ENCODE results near the gene UBE2J1. TPM values are rescaled to one million over a fixed set of nuclear protein-coding genes. Genes with fewer than 3 reads are reported as not detected.
A peak's percentile ranks its signal among the peaks of the same experiment; 100 is the strongest.
"Not testable (repeated sequence)": the region's sequence is repeated elsewhere in the genome, so short reads cannot be mapped to it uniquely, and the experiment has no call there.

The UBE2J1 gene
- total RNA-seq, 1 experiment from 2014 or later = 22.4 TPM

- TF ChIP-seq EZH2phosphoT487 (IDR thresholded peaks at IDR 0.05; ENCODE audit: borderline replicate concordance, low read length) = no peak
- TF ChIP-seq, protein P1, sequence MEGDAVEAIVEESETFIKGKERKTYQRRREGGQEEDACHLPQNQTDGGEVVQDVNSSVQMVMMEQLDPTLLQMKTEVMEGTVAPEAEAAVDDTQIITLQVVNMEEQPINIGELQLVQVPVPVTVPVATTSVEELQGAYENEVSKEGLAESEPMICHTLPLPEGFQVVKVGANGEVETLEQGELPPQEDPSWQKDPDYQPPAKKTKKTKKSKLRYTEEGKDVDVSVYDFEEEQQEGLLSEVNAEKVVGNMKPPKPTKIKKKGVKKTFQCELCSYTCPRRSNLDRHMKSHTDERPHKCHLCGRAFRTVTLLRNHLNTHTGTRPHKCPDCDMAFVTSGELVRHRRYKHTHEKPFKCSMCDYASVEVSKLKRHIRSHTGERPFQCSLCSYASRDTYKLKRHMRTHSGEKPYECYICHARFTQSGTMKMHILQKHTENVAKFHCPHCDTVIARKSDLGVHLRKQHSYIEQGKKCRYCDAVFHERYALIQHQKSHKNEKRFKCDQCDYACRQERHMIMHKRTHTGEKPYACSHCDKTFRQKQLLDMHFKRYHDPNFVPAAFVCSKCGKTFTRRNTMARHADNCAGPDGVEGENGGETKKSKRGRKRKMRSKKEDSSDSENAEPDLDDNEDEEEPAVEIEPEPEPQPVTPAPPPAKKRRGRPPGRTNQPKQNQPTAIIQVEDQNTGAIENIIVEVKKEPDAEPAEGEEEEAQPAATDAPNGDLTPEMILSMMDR (conservative IDR thresholded peaks at IDR 0.05; ENCODE audit: low read depth, low read length) = no peak
- TF ChIP-seq EZH2 (IDR thresholded peaks at IDR 0.05; ENCODE audit: low read length, unreplicated experiment) = no peak
- H3F3A ChIP-seq (ENCODE audit: low read length, unreplicated experiment) = no peaks in the 10 kb centered on the region
- H3K9ac ChIP-seq (ENCODE audit: low read length) = no peak overlapping the region
- 0 out of 2 replicates have a peak overlapping the region, but pooled peaks have one; percentile 6 for H3K4me2 ChIP-seq (ENCODE audit: low read length)
- H3K79me2 ChIP-seq (ENCODE audit: low read length) = no peaks in the 10 kb centered on the region
- intact Hi-C loops (cut with micrococcal nuclease) = no loop called here
- H2AFZ ChIP-seq (ENCODE audit: low read length) = peak overlapping the region; percentile 48; the same call in 1 of the 2 replicates
- peaks cover 28% of the 10 kb centered on the region for H3K4me1 ChIP-seq (ENCODE audit: insufficient read depth, low read length)
- no peaks in the 10 kb centered on the region for H3K9me2 ChIP-seq (replicated peaks; ENCODE audit: low read length)
- H3K27me3 ChIP-seq (ENCODE audit: low read length) = no peaks in the 10 kb centered on the region
- BruUV-seq (replicated peaks) = no TSS peak
- H3K4me3 ChIP-seq (ENCODE audit: low read length) = no peak overlapping the region
- CTCF ChIA-PET = interaction anchor here (0.7 kb wide), 1 partner anchor 121 kb away, joined by 3 read pairs; no protein-coding TSS in a partner anchor
- no peak overlapping the region for H3K27ac ChIP-seq (ENCODE audit: low read length)
- H3K36me3 ChIP-seq (ENCODE audit: low read depth, low read length) = no peaks in the 10 kb centered on the region
- no peaks in the 10 kb centered on the region for H3K9me3 ChIP-seq (ENCODE audit: low read length)
- H4K20me1 ChIP-seq (ENCODE audit: low read length) = no peaks in the 10 kb centered on the region
- POLR2A ChIA-PET (ENCODE audit: unreplicated experiment) = no interaction called here
- DNase-seq (peak; percentile 59), ATAC-seq (peak; percentile 58)
Observed at GRCh38 chr6:89310929-89311328, 41.6 kb downstream of the UBE2J1 start.

GRCh38 chr6:89308525-89309395 is 43.8 kb downstream of the UBE2J1 start:
- no peaks in the 10 kb centered on the region for H3K9me2 ChIP-seq (replicated peaks; ENCODE audit: low read length)
- no peak for TF ChIP-seq EZH2 (IDR thresholded peaks at IDR 0.05; ENCODE audit: low read length, unreplicated experiment)
- no peak for TF ChIP-seq EZH2phosphoT487 (IDR thresholded peaks at IDR 0.05; ENCODE audit: borderline replicate concordance, low read length)
- TF ChIP-seq, protein P1 (conservative IDR thresholded peaks at IDR 0.05; ENCODE audit: low read depth, low read length) = no peak
- no peak overlapping the region for H3K9ac ChIP-seq (ENCODE audit: low read length)
- no peaks in the 10 kb centered on the region for H3K9me3 ChIP-seq (ENCODE audit: low read length)
- no peaks in the 10 kb centered on the region for H3K79me2 ChIP-seq (ENCODE audit: low read length)
- no peak overlapping the region for H3K4me2 ChIP-seq (ENCODE audit: low read length)
- ChIA-PET POLR2A (ENCODE audit: unreplicated experiment) (no interaction called here), CTCF (no interaction called here)
- H4K20me1 ChIP-seq (ENCODE audit: low read length) = no peaks in the 10 kb centered on the region
- no peaks in the 10 kb centered on the region for H3K27me3 ChIP-seq (ENCODE audit: low read length)
- intact Hi-C loops (cut with micrococcal nuclease) = no loop called here
- DNase-seq (no peak), ATAC-seq (no peak)
- H3K4me3 ChIP-seq (ENCODE audit: low read length) = no peak overlapping the region
- no peaks in the 10 kb centered on the region for H3F3A ChIP-seq (ENCODE audit: low read length, unreplicated experiment)
- no peaks in the 10 kb centered on the region for H3K36me3 ChIP-seq (ENCODE audit: low read depth, low read length)
- H2AFZ ChIP-seq (ENCODE audit: low read length) = no peak overlapping the region
- H3K4me1 ChIP-seq (ENCODE audit: insufficient read depth, low read length) = peaks cover 28% of the 10 kb centered on the region
- BruUV-seq (replicated peaks) = no TSS peak
- H3K27ac ChIP-seq (ENCODE audit: low read length) = no peak overlapping the region

DNA sequence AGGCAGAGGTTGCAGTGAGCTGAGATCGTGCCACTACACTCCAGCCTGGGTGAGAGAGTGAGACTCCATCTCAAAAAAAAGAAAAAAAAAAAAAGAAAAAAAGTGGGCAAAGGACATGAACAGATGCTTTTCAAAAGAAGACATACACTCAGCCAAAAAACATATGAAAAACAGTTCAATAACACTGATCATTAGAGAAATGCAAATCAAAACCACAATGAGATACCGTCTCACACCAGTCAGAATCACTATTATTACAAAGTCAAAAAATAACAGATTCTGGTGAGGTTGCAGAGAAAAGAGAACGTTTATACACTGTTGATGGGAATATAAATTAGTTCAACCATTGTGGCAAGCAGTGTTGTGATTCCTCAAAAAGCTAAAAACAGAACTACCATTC is 48.0 kb downstream of the UBE2J1 start:
- intact Hi-C loops (cut with micrococcal nuclease); H2AFZ ChIP-seq (ENCODE audit: low read length); H3K36me3 ChIP-seq (ENCODE audit: low read depth, low read length); BruUV-seq (replicated peaks); H3K9me2 ChIP-seq (replicated peaks; ENCODE audit: low read length); ATAC-seq; CTCF ChIA-PET; H3K4me2 ChIP-seq (ENCODE audit: low read length); H4K20me1 ChIP-seq (ENCODE audit: low read length); H3K27ac ChIP-seq (ENCODE audit: low read length); H3K79me2 ChIP-seq (ENCODE audit: low read length); H3F3A ChIP-seq (ENCODE audit: low read length, unreplicated experiment); POLR2A ChIA-PET (ENCODE audit: unreplicated experiment); H3K9ac ChIP-seq (ENCODE audit: low read length); H3K27me3 ChIP-seq (ENCODE audit: low read length); H3K9me3 ChIP-seq (ENCODE audit: low read length); DNase-seq; H3K4me1 ChIP-seq (ENCODE audit: insufficient read depth, low read length); H3K4me3 ChIP-seq (ENCODE audit: low read length): not testable (repeated sequence)
